ENCODE data around the gene CCDC77.
A peak's percentile ranks its signal among the peaks of the same experiment; 100 is the strongest.

GRCh38 chr12:461425-461824 is 60.0 kb downstream of the CCDC77 start:
- TF ChIP-seq CTCF (IDR thresholded peaks at IDR 0.05) (no peak), POLR2AphosphoS5 (IDR thresholded peaks at IDR 0.05; ENCODE audit: insufficient read depth in 1 of 2, low read depth in 1 of 2) (peak in 1 of 2 donors; percentile 21), POLR2A (IDR thresholded peaks at IDR 0.05) (no peak)

All from vagina (tissue), 2 donors.